MM.1S (cell line): ENCODE results near the gene CACNA1D.

Source experiments
- EZH2 ChIP-seq: fragments of 300-600 bp; sonication (generic); optimal IDR thresholded peaks from 2 replicates; pipeline ENCODE3; 2017; ENCODE audit warnings: low read depth, mild to moderate bottlenecking, antibody characterized with exemption, low read length, mixed read lengths
- EZH2phosphoT487 ChIP-seq: fragments of 300-600 bp; sonication (generic); IDR thresholded peaks from 2 replicates; pipeline ENCODE4 v1.6.1; 2018; ENCODE audit warnings: antibody characterized with exemption, low read length
- TF ChIP-seq, protein P1 (sequence below): fragments of 300-600 bp; sonication (generic); IDR thresholded peaks from 2 replicates; pipeline ENCODE4 v1.5.1; 2016; ENCODE audit warnings: antibody characterized with exemption, low read length, mixed read lengths

DNA sequence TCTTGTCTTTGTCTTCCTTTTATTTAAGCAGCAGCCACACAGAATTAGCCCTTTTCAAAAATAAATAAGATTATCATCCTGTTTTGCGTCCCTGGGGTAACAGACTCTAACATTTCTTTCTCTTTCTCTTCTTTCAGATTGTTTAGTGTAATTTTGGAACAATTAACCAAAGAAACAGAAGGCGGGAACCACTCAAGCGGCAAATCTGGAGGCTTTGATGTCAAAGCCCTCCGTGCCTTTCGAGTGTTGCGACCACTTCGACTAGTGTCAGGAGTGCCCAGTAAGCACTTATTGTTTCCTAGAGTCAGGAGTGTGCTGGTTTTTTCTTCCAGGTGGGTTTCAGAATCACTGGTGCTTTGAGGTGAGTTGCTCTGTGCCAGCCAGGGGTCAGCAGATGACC, 165.6 kb downstream of the CACNA1D start:
- TF ChIP-seq, protein P1, sequence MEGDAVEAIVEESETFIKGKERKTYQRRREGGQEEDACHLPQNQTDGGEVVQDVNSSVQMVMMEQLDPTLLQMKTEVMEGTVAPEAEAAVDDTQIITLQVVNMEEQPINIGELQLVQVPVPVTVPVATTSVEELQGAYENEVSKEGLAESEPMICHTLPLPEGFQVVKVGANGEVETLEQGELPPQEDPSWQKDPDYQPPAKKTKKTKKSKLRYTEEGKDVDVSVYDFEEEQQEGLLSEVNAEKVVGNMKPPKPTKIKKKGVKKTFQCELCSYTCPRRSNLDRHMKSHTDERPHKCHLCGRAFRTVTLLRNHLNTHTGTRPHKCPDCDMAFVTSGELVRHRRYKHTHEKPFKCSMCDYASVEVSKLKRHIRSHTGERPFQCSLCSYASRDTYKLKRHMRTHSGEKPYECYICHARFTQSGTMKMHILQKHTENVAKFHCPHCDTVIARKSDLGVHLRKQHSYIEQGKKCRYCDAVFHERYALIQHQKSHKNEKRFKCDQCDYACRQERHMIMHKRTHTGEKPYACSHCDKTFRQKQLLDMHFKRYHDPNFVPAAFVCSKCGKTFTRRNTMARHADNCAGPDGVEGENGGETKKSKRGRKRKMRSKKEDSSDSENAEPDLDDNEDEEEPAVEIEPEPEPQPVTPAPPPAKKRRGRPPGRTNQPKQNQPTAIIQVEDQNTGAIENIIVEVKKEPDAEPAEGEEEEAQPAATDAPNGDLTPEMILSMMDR = no peak
- TF ChIP-seq EZH2phosphoT487 (no peak), EZH2 (no peak)
